Measurements from ENCODE around the gene ADAMTS17.

ADAMTS17 gene

GRCh38 chr15:100143378-100143777, 198.4 kb downstream of the ADAMTS17 start:
- H3K27ac ChIP-seq (ENCODE audit: low read depth, low read length), result no peak overlapping the region
- H3K36me3 ChIP-seq (ENCODE audit: insufficient read depth, low read length), result no peaks in the 10 kb centered on the region
- no peak overlapping the region for H3K9ac ChIP-seq (ENCODE audit: low read length)
- H3K27me3 ChIP-seq (ENCODE audit: control insufficient read depth in 1 of 2, insufficient read depth in 2 of 2, low read length in 2 of 2), result no peaks in the 10 kb centered on the region
- H3K4me1 ChIP-seq (ENCODE audit: insufficient read depth, low read length), result peaks cover 21% of the 10 kb centered on the region
- H3K9me3 ChIP-seq (ENCODE audit: low read length), result no peaks in the 10 kb centered on the region
- no peak overlapping the region for H3K4me3 ChIP-seq (ENCODE audit: low read depth in 1 of 2, low read length in 2 of 2)

GRCh38 chr15:100141311-100142001, 200.3 kb downstream of the ADAMTS17 start:
- no peaks in the 10 kb centered on the region for H3K9me3 ChIP-seq (ENCODE audit: low read length)
- H3K4me3 ChIP-seq (ENCODE audit: low read depth in 1 of 2, low read length in 2 of 2), result no peak overlapping the region
- peaks cover 21% of the 10 kb centered on the region for H3K4me1 ChIP-seq (ENCODE audit: insufficient read depth, low read length)
- no peaks in the 10 kb centered on the region for H3K27me3 ChIP-seq (ENCODE audit: control insufficient read depth in 1 of 2, insufficient read depth in 2 of 2, low read length in 2 of 2)
- no peaks in the 10 kb centered on the region for H3K36me3 ChIP-seq (ENCODE audit: insufficient read depth, low read length)
- no peak overlapping the region for H3K27ac ChIP-seq (ENCODE audit: low read depth, low read length)
- H3K9ac ChIP-seq (ENCODE audit: low read length), result no peak overlapping the region

DNA sequence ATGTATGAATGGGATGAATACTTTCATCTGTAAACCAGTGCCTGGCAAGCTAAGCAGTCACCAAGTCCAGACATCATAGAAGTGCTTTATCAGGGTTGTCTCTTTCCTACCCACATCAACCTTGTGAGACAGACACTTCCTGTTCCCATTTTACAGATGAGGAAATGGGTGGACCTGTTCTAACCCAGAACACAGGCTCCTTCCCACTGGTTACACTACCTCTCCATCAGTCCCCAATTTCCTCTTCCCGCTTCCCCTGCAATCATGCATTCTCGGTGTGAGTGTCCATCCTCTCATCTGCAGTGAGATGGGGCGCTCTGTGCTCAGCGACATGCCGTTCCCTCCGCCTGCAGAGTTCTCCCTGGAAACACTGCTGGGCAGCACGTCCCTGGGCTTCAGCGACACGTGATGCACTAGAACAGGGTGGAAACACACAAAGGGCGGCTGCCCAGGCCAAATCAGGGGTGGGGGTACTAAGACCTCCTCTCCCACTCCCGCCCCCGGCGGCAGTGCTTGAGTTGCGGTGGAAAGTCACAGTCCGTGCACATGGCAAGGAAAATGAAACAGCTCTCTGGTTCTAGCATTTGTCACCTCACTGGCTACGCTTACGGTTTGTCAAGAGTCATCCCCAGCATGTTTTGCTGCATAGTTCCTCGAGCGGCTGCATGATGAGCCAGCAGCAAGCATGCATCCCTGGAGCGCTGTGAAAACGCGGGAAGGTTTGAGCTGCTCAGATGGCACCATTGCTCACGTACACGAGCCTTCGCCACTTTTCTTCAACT, 201.1 kb downstream of the ADAMTS17 start:
- H3K27ac ChIP-seq (ENCODE audit: low read depth, low read length), result no peak overlapping the region
- H3K4me3 ChIP-seq (ENCODE audit: low read depth in 1 of 2, low read length in 2 of 2), result no peak overlapping the region
- H3K9me3 ChIP-seq (ENCODE audit: low read length), result no peaks in the 10 kb centered on the region
- H3K9ac ChIP-seq (ENCODE audit: low read length), result no peak overlapping the region
- peaks cover 21% of the 10 kb centered on the region for H3K4me1 ChIP-seq (ENCODE audit: insufficient read depth, low read length)
- H3K36me3 ChIP-seq (ENCODE audit: insufficient read depth, low read length), result no peaks in the 10 kb centered on the region
- no peaks in the 10 kb centered on the region for H3K27me3 ChIP-seq (ENCODE audit: control insufficient read depth in 1 of 2, insufficient read depth in 2 of 2, low read length in 2 of 2)

GRCh38 chr15:100134586-100134985, 207.2 kb downstream of the ADAMTS17 start:
- no peaks in the 10 kb centered on the region for H3K27me3 ChIP-seq (ENCODE audit: control insufficient read depth in 1 of 2, insufficient read depth in 2 of 2, low read length in 2 of 2)
- H3K27ac ChIP-seq (ENCODE audit: low read depth, low read length), result no peak overlapping the region
- H3K4me3 ChIP-seq (ENCODE audit: low read depth in 1 of 2, low read length in 2 of 2), result no peak overlapping the region
- no peaks in the 10 kb centered on the region for H3K4me1 ChIP-seq (ENCODE audit: insufficient read depth, low read length)
- H3K9me3 ChIP-seq (ENCODE audit: low read length), result no peaks in the 10 kb centered on the region
- H3K36me3 ChIP-seq (ENCODE audit: insufficient read depth, low read length), result no peaks in the 10 kb centered on the region
- no peak overlapping the region for H3K9ac ChIP-seq (ENCODE audit: low read length)

DNA sequence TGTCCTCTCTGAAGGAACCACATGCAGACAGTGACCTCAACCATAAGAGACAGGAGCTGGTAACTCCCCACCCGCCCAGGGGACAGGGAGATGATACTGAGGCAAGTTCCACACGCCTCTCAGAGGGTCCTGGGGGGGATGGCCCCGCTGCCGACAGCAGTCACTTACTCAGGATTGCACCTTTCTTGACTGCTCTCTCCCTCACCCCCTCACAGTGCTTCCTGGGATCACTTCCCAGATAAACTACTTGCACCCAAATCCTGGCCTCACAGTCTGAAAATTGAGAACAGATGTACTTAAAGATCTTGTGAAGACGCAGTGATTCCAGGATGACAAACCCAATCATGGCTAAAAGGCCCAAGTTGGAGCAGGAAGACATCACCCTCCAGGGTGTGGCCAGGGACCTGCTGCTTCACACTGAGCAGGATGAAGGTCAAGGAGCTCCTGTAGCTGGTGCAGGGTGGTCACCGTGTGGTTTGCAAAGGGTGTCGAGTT, 207.6 kb downstream of the ADAMTS17 start:
- H3K9ac ChIP-seq (ENCODE audit: low read length), result no peak overlapping the region
- H3K9me3 ChIP-seq (ENCODE audit: low read length), result no peaks in the 10 kb centered on the region
- no peaks in the 10 kb centered on the region for H3K4me1 ChIP-seq (ENCODE audit: insufficient read depth, low read length)
- no peaks in the 10 kb centered on the region for H3K27me3 ChIP-seq (ENCODE audit: control insufficient read depth in 1 of 2, insufficient read depth in 2 of 2, low read length in 2 of 2)
- H3K4me3 ChIP-seq (ENCODE audit: low read depth in 1 of 2, low read length in 2 of 2), result no peak overlapping the region
- no peaks in the 10 kb centered on the region for H3K36me3 ChIP-seq (ENCODE audit: insufficient read depth, low read length)
- H3K27ac ChIP-seq (ENCODE audit: low read depth, low read length), result no peak overlapping the region

DNA sequence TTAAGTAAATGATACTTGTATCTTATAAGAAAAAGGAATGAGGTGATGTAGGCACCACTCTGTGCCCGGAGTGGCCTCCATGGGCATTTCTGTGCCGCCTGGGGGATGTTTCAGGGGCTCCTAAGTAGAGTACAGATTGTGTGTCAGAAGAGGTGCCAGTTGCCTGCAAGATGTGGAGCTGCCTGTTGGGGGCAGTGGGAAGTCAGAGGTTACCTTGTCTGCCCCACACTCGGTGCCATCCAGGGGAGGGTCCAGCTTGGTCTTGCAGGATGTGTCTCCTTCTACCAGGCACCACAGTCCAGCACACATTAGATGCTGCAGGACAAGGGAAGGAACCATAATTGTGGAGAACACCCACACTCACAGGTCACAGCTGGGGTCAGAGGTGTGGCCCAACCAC, 208.8 kb downstream of the ADAMTS17 start:
- H3K27me3 ChIP-seq (ENCODE audit: control insufficient read depth in 1 of 2, insufficient read depth in 2 of 2, low read length in 2 of 2), result no peaks in the 10 kb centered on the region
- H3K36me3 ChIP-seq (ENCODE audit: insufficient read depth, low read length), result no peaks in the 10 kb centered on the region
- no peak overlapping the region for H3K4me3 ChIP-seq (ENCODE audit: low read depth in 1 of 2, low read length in 2 of 2)
- no peak overlapping the region for H3K27ac ChIP-seq (ENCODE audit: low read depth, low read length)
- H3K9ac ChIP-seq (ENCODE audit: low read length), result no peak overlapping the region
- H3K9me3 ChIP-seq (ENCODE audit: low read length), result no peaks in the 10 kb centered on the region
- no peaks in the 10 kb centered on the region for H3K4me1 ChIP-seq (ENCODE audit: insufficient read depth, low read length)

GRCh38 chr15:100132309-100132708, 209.5 kb downstream of the ADAMTS17 start:
- H3K4me3 ChIP-seq (ENCODE audit: low read depth in 1 of 2, low read length in 2 of 2), result no peak overlapping the region
- H3K27me3 ChIP-seq (ENCODE audit: control insufficient read depth in 1 of 2, insufficient read depth in 2 of 2, low read length in 2 of 2), result no peaks in the 10 kb centered on the region

DNA sequence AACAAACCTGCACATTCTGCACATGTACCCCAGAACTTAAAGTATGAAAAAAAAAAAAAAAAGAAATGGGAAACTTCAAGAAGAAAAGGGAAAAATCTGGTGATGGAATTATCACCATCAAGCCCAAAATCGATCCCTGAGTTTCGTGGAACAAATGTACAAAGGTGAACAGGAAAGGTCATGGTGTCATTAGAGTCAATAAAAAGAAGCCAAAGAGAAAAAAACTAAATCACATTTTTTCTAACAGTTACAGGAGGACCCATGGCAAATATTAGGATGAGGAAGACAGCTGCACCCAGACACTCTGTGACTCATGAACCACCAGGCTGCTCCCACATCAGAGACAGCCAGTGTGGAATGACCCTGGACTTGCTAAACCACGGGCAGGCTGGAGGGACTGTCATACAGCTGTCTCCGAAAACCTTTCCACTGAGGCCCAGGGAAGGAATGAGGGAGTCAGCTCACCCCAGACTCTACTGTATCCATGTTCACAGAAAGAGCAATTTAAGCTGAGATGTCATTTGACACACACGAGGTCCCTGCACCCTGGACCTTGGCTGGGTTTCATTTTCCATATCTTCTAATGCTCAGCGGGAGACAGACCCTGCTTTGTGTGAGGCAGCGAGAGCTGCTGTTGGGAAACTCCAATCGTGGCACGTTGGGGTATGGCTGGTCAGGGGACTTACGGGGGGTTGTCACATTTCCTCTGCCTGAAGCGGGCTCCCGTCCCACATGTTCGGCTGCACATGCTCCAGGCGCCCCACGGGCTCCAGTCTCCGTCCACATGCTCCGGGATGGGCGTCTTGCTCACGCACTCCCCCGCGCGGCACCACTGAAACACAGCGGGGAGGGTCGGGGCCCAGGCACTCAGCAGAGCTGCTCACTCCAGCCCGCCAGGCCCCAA, 210.2 kb downstream of the ADAMTS17 start:
- no peak overlapping the region for H3K27ac ChIP-seq (ENCODE audit: low read depth, low read length)
- H3K9ac ChIP-seq (ENCODE audit: low read length), result no peak overlapping the region
- H3K4me3 ChIP-seq (ENCODE audit: low read depth in 1 of 2, low read length in 2 of 2), result no peak overlapping the region

More at GRCh38 chr15:100132309-100132708, 209.5 kb downstream of the ADAMTS17 start:
- H3K36me3 ChIP-seq (ENCODE audit: insufficient read depth, low read length), result no peaks in the 10 kb centered on the region
- H3K27ac ChIP-seq (ENCODE audit: low read depth, low read length), result no peak overlapping the region
- H3K9ac ChIP-seq (ENCODE audit: low read length), result no peak overlapping the region
- no peaks in the 10 kb centered on the region for H3K9me3 ChIP-seq (ENCODE audit: low read length)
- no peaks in the 10 kb centered on the region for H3K4me1 ChIP-seq (ENCODE audit: insufficient read depth, low read length)

GRCh38 chr15:100129677-100130076, 212.1 kb downstream of the ADAMTS17 start:
- H3K9ac ChIP-seq (ENCODE audit: low read length), result no peak overlapping the region
- H3K27ac ChIP-seq (ENCODE audit: low read depth, low read length), result no peak overlapping the region
- no peak overlapping the region for H3K4me3 ChIP-seq (ENCODE audit: low read depth in 1 of 2, low read length in 2 of 2)
- H3K36me3 ChIP-seq (ENCODE audit: insufficient read depth, low read length), result no peaks in the 10 kb centered on the region
- no peaks in the 10 kb centered on the region for H3K9me3 ChIP-seq (ENCODE audit: low read length)
- no peaks in the 10 kb centered on the region for H3K27me3 ChIP-seq (ENCODE audit: control insufficient read depth in 1 of 2, insufficient read depth in 2 of 2, low read length in 2 of 2)
- H3K4me1 ChIP-seq (ENCODE audit: insufficient read depth, low read length), result peaks cover 18% of the 10 kb centered on the region

More for the DNA sequence above, 210.2 kb downstream of the ADAMTS17 start:
- peaks cover under 1% of the 10 kb centered on the region for H3K4me1 ChIP-seq (ENCODE audit: insufficient read depth, low read length)
- H3K36me3 ChIP-seq (ENCODE audit: insufficient read depth, low read length), result no peaks in the 10 kb centered on the region
- H3K27me3 ChIP-seq (ENCODE audit: control insufficient read depth in 1 of 2, insufficient read depth in 2 of 2, low read length in 2 of 2), result no peaks in the 10 kb centered on the region
- H3K9me3 ChIP-seq (ENCODE audit: low read length), result no peaks in the 10 kb centered on the region

- no peak overlapping the region for H3K4me3 ChIP-seq (ENCODE audit: low read depth in 1 of 2, low read length in 2 of 2)
- peaks cover 8% of the 10 kb centered on the region for H3K9me3 ChIP-seq (ENCODE audit: low read length)
- no peaks in the 10 kb centered on the region for H3K27me3 ChIP-seq (ENCODE audit: control insufficient read depth in 1 of 2, insufficient read depth in 2 of 2, low read length in 2 of 2)
- H3K36me3 ChIP-seq (ENCODE audit: insufficient read depth, low read length), result no peaks in the 10 kb centered on the region
- no peak overlapping the region for H3K9ac ChIP-seq (ENCODE audit: low read length)
- H3K27ac ChIP-seq (ENCODE audit: low read depth, low read length), result peak overlapping the region; percentile 24
- peaks cover 18% of the 10 kb centered on the region for H3K4me1 ChIP-seq (ENCODE audit: insufficient read depth, low read length)
These were observed 216.2 kb downstream of the ADAMTS17 start for GRCh38 chr15:100125401-100126191.
